OCI-LY3 (cell line): ENCODE results near the gene HAVCR1.
"Not testable (repeated sequence)": the region's sequence is repeated elsewhere in the genome, so short reads cannot be mapped to it uniquely, and the experiment has no call there.

Experiments used
- H2AFZ ChIP-seq: fragments of 200-600, 300-600 bp; shearing (Covaris generic); 2 replicates; pipeline ENCODE4 v1.6.0; 2014; ENCODE audit warnings: antibody characterized with exemption, low read depth, low read length
- H3K27ac ChIP-seq: fragments of 200-600, 300-600 bp; sonication (generic); 2 replicates; pipeline ENCODE4 v1.5.1; 2014; ENCODE audit warnings: mild to moderate bottlenecking, low read length, moderate library complexity, mixed read lengths
- H3K27me3 ChIP-seq: fragments of 200-600, 300-600 bp; sonication (generic); 2 replicates; pipeline ENCODE4 v1.6.1; 2014; ENCODE audit warnings: low read depth, low read length, mixed read lengths
- H3K36me3 ChIP-seq: fragments of 200-600, 300-600 bp; sonication (generic); replicated peaks from 2 replicates; pipeline ENCODE3; 2014; ENCODE audit warnings: low read depth, low read length, mixed read lengths
- H3K4me1 ChIP-seq: fragments of 300-600, 200-600 bp; sonication (generic); 2 replicates; pipeline ENCODE4 v1.6.1; 2014; ENCODE audit warnings: low read length, mixed read lengths
- H3K4me2 ChIP-seq: fragments of 200-600, 300-600 bp; sonication (generic); 2 replicates; pipeline ENCODE4 v1.6.1; 2014; ENCODE audit warnings: low read length, mixed read lengths
- H3K4me3 ChIP-seq: fragments of 300-600, 200-600 bp; sonication (generic); 2 replicates; pipeline ENCODE4 v1.5.1; 2014; ENCODE audit warnings: antibody characterized with exemption, mild to moderate bottlenecking, low read length, moderate library complexity
- H3K79me2 ChIP-seq: fragments of 300-600, 200-600 bp; shearing (Covaris generic); 2 replicates; pipeline ENCODE4 v1.6.1; 2014; ENCODE audit warnings: mild to moderate bottlenecking, low read length, mixed read lengths
- H3K9ac ChIP-seq: fragments of 300-600, 200-600 bp; shearing (Covaris generic); 2 replicates; pipeline ENCODE4 v1.6.0; 2014; ENCODE audit warnings: mild to moderate bottlenecking, low read length, moderate library complexity
- H3K9me3 ChIP-seq: fragments of 200-600, 300-600 bp; shearing (Covaris generic); 2 replicates; pipeline ENCODE4 v1.6.1; 2014; ENCODE audit warnings: low read length, mixed read lengths; ENCODE audit not compliant: insufficient read depth
- H4K20me1 ChIP-seq: fragments of 200-600, 300-600 bp; sonication (generic); 2 replicates; pipeline ENCODE4 v1.6.1; 2016; ENCODE audit warnings: low read length, mixed read lengths; ENCODE audit not compliant: insufficient read depth
- CTCF ChIP-seq: fragments of 200-600, 300-600 bp; sonication (generic); IDR thresholded peaks from 2 replicates; pipeline ENCODE4 v1.5.1; 2014; ENCODE audit warnings: antibody characterized with exemption, low read length, low read depth
- EZH2phosphoT487 ChIP-seq: fragments of 200-600 bp; shearing (Covaris generic); IDR thresholded peaks from 2 replicates; pipeline ENCODE4 v1.6.1; 2018; ENCODE audit warnings: antibody characterized with exemption, mixed run types, low read depth

HAVCR1 gene

GRCh38 chr5:157020002-157020401, 38.9 kb downstream of the HAVCR1 start:
- no peak overlapping the region for H2AFZ ChIP-seq
- H3K4me3 ChIP-seq = no peak overlapping the region
- H3K9me3 ChIP-seq = no peaks in the 10 kb centered on the region
- no peaks in the 10 kb centered on the region for H3K36me3 ChIP-seq
- H4K20me1 ChIP-seq = no peaks in the 10 kb centered on the region
- H3K27me3 ChIP-seq = no peaks in the 10 kb centered on the region
- H3K9ac ChIP-seq = no peak overlapping the region
- no peak overlapping the region for H3K4me2 ChIP-seq
- H3K27ac ChIP-seq = no peak overlapping the region
- H3K79me2 ChIP-seq = no peaks in the 10 kb centered on the region
- H3K4me1 ChIP-seq = no peaks in the 10 kb centered on the region
- TF ChIP-seq EZH2phosphoT487 (no peak), CTCF (no peak)

GRCh38 chr5:157014143-157014542, 44.8 kb downstream of the HAVCR1 start:
- H3K27ac ChIP-seq, H3K4me3 ChIP-seq, H3K36me3 ChIP-seq, H4K20me1 ChIP-seq, H3K27me3 ChIP-seq, H3K9ac ChIP-seq, H2AFZ ChIP-seq, H3K9me3 ChIP-seq, H3K79me2 ChIP-seq, H3K4me2 ChIP-seq, H3K4me1 ChIP-seq: not testable (repeated sequence)

GRCh38 chr5:157006262-157006661, 52.7 kb downstream of the HAVCR1 start:
- Histone ChIP-seq H3K4me2 (no peak overlapping the region), H3K4me1 (no peaks in the 10 kb centered on the region), H3K9me3 (no peaks in the 10 kb centered on the region), H2AFZ (no peak overlapping the region), H3K27me3 (no peaks in the 10 kb centered on the region), H3K79me2 (no peaks in the 10 kb centered on the region), H3K4me3 (no peak overlapping the region), H4K20me1 (no peaks in the 10 kb centered on the region), H3K36me3 (no peaks in the 10 kb centered on the region), H3K27ac (no peak overlapping the region), H3K9ac (no peak overlapping the region)
- no peak for TF ChIP-seq CTCF
- TF ChIP-seq EZH2phosphoT487 = no peak

GRCh38 chr5:157004893-157005551, 53.9 kb downstream of the HAVCR1 start:
- no peak overlapping the region for H3K27ac ChIP-seq
- H3K4me1 ChIP-seq = no peaks in the 10 kb centered on the region
- H3K4me2 ChIP-seq = no peak overlapping the region
- no peaks in the 10 kb centered on the region for H3K79me2 ChIP-seq
- H4K20me1 ChIP-seq = no peaks in the 10 kb centered on the region
- no peak for TF ChIP-seq EZH2phosphoT487
- no peak for TF ChIP-seq CTCF
- H3K9ac ChIP-seq = no peak overlapping the region
- H3K36me3 ChIP-seq = no peaks in the 10 kb centered on the region
- no peaks in the 10 kb centered on the region for H3K9me3 ChIP-seq
- no peak overlapping the region for H3K4me3 ChIP-seq
- no peak overlapping the region for H2AFZ ChIP-seq
- H3K27me3 ChIP-seq = no peaks in the 10 kb centered on the region
